Neural progenitor cell (in vitro differentiated cells): Measurements from ENCODE around the gene GGNBP2.

Experiments used
- CTCF ChIP-seq: fragments of 200-600 bp; sonication (generic); IDR thresholded peaks from 2 replicates; pipeline ENCODE4 v1.5.1; 2017; ENCODE audit warnings: antibody characterized with exemption, mild to moderate bottlenecking
- EZH2phosphoT487 ChIP-seq: fragments of 200-600 bp; sonication (generic); IDR thresholded peaks from 2 replicates; pipeline ENCODE4 v1.6.1; 2017; ENCODE audit warnings: antibody characterized with exemption

- no peak for TF ChIP-seq CTCF
- TF ChIP-seq EZH2phosphoT487: no peak
These were observed 32.1 kb downstream of the GGNBP2 start for GRCh38 chr17:36576793-36577192.
